ENCODE results near the gene ASF1A. TPM values are rescaled to one million over a fixed set of nuclear protein-coding genes. Genes with fewer than 3 reads are reported as not detected.

The ASF1A gene
- total RNA-seq, 1 donor: 23.7 TPM

DNA sequence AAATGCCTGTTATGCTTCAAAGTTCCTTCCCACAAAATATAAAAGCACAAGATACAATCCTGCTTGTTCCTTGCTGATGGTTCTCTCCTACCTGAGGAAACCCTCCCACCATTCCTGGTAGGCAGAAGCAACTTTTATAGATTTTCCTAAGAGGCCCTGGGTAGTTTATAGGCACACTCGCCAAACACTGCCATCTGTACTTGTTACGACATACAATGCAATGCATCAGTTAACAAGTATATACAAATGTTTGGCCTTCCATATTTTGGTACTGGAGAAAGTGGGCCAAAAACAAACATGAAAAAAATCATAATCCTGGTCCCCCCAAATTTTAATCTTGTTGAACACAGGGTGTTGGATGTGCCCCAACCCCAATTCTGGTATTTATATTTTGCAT, 24.4 kb downstream of the ASF1A start:
- no peak for TF ChIP-seq CTCF (IDR thresholded peaks at IDR 0.05; ENCODE audit: insufficient read depth, low read depth, low read length)
- DNase-seq (ENCODE audit: low read depth): peak; percentile 48
- H3K4me3 ChIP-seq (ENCODE audit: low read depth, low read length): no peak overlapping the region

DNA sequence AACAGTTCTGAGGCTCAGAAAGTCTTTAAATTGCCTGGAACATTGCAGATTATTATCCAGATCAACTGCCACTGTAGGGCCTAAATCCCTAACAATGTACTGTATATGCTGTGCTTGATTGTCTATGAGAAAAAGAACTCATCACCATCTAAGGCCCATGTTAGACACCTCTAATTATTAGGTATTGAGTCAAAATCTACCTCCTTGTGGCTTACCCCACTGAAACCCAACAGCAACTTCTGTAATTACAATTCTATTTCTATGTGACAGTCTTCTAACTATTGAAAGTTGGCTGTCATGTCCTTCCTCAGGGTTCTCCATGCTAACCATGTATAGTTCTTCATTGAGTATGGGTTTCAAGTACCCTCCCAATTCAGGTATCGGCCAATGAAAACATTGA, 27.1 kb downstream of the ASF1A start:
- DNase-seq (ENCODE audit: low read depth): no peak
- no peak for TF ChIP-seq CTCF (IDR thresholded peaks at IDR 0.05; ENCODE audit: insufficient read depth, low read depth, low read length)
- H3K4me3 ChIP-seq (ENCODE audit: low read depth, low read length): no peak overlapping the region

- TF ChIP-seq CTCF (IDR thresholded peaks at IDR 0.05; ENCODE audit: insufficient read depth, low read depth, low read length): no peak
- no peak for DNase-seq (ENCODE audit: low read depth)
- no peak overlapping the region for H3K4me3 ChIP-seq (ENCODE audit: low read depth, low read length)
Measured at GRCh38 chr6:118923035-118923434, 29.1 kb downstream of the ASF1A start.

DNA sequence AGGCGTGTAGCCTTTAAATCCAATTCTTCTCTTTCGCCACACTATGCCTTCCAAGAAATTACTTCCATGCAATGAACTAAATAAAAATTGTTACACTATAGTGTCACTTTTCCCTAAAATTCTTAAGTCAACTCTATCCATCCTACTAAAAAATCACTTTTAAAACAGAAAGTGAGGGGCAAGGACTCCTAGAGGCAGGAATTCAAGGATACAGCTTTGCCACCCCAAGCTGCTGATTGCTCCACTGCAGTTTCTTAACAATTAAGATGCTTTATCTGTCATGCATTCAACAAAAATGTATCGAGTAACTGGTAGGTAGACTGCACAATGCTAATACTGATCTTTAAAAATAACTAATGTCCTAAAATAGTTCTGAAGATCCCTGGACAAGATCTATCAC, 36.7 kb downstream of the ASF1A start:
- peak; percentile 15 for TF ChIP-seq CTCF (IDR thresholded peaks at IDR 0.05; ENCODE audit: insufficient read depth, low read depth, low read length)
- no peak for DNase-seq (ENCODE audit: low read depth)
- H3K4me3 ChIP-seq (ENCODE audit: low read depth, low read length): no peak overlapping the region

DNA sequence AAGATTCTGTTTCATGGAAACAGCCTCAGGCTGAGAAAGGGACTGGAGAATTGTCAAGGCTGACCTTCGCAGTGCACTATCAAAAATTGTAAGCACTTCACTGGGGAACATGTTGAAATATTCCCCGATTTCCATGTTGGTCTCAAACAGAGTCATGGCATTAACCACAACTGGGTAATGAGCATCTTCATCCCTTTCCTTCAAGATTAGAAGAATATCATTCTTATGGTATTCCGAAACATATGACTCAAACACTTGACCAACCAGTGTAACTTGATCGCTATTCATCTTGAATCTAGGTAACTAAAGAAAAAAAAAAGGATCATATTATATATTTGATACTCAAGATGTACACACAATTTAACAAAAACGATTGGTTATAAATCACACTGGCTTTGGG, 37.5 kb downstream of the ASF1A start:
- TF ChIP-seq CTCF (IDR thresholded peaks at IDR 0.05; ENCODE audit: insufficient read depth, low read depth, low read length): no peak
- no peak overlapping the region for H3K4me3 ChIP-seq (ENCODE audit: low read depth, low read length)
- no peak for DNase-seq (ENCODE audit: low read depth)

GRCh38 chr6:118932421-118932820, 38.5 kb downstream of the ASF1A start:
- H3K4me3 ChIP-seq (ENCODE audit: low read depth, low read length): no peak overlapping the region
- TF ChIP-seq CTCF (IDR thresholded peaks at IDR 0.05; ENCODE audit: insufficient read depth, low read depth, low read length): no peak
- no peak for DNase-seq (ENCODE audit: low read depth)

DNA sequence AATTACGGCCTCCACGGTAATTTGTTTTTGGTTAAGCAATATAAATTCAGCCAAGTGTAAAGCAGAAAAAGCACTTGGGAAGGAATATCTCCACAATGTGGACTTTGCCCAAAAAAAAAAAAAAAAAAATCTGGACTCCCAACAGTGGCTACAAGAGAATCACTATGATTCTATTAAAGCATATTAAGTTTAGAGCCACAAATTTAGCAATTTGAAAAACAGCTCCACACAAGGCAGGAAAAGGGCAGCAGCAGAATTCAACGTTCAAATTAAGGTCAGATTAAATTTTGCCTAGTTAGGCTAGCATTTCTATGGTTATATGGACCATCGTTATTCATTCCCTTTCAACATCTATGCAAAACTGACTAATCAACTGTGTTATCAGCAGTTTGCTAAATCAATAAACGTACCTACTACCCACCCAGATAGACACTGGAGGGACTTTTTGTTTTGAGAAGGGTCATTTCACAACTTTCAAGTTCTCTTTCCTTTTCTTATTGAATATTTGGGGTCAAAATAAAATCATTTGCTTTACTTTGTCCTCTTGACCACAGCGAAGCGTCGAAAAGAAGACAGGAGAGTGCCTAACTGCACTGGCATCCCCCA, 40.0 kb downstream of the ASF1A start:
- DNase-seq (ENCODE audit: low read depth): no peak
- TF ChIP-seq CTCF (IDR thresholded peaks at IDR 0.05; ENCODE audit: insufficient read depth, low read depth, low read length): no peak
- H3K4me3 ChIP-seq (ENCODE audit: low read depth, low read length): peak overlapping the region; percentile 95

Data from fibroblast of villous mesenchyme (primary cell).